ENCODE measurements around the gene MLLT6.
A peak's percentile ranks its signal among the peaks of the same experiment; 100 is the strongest.
"Not testable (repeated sequence)": the region's sequence is repeated elsewhere in the genome, so short reads cannot be mapped to it uniquely, and the experiment has no call there.

The MLLT6 gene

GRCh38 chr17:38724337-38724988, 19.4 kb downstream of the MLLT6 start:
- no peak overlapping the region for H3K27ac ChIP-seq
- TF ChIP-seq ZFX (IDR thresholded peaks at IDR 0.05; ENCODE audit: borderline replicate concordance): no peak
- no peak for TF ChIP-seq CTCF (IDR thresholded peaks at IDR 0.05)

- TF ChIP-seq CTCF (IDR thresholded peaks at IDR 0.05) (no peak), ZFX (IDR thresholded peaks at IDR 0.05; ENCODE audit: borderline replicate concordance) (no peak)
- no peak overlapping the region for H3K27ac ChIP-seq
These were observed 20.0 kb downstream of the MLLT6 start for GRCh38 chr17:38725066-38725465.

GRCh38 chr17:38726145-38726544, 21.1 kb downstream of the MLLT6 start:
- not testable (repeated sequence) for H3K27ac ChIP-seq

GRCh38 chr17:38727736-38728135, 22.7 kb downstream of the MLLT6 start:
- H3K27ac ChIP-seq: peak overlapping the region; percentile 95; the same call in 1 of the 2 replicates
- TF ChIP-seq ZFX (IDR thresholded peaks at IDR 0.05; ENCODE audit: borderline replicate concordance) (no peak), CTCF (IDR thresholded peaks at IDR 0.05) (no peak)

- TF ChIP-seq CTCF (IDR thresholded peaks at IDR 0.05) (no peak), ZFX (IDR thresholded peaks at IDR 0.05; ENCODE audit: borderline replicate concordance) (no peak)
- H3K27ac ChIP-seq: peak overlapping the region; percentile 95
These were observed 23.3 kb downstream of the MLLT6 start for GRCh38 chr17:38728290-38728831.

GRCh38 chr17:38729368-38729885, 24.4 kb downstream of the MLLT6 start:
- TF ChIP-seq ZFX (IDR thresholded peaks at IDR 0.05; ENCODE audit: borderline replicate concordance) (no peak), CTCF (IDR thresholded peaks at IDR 0.05) (no peak)
- peak overlapping the region; percentile 95 for H3K27ac ChIP-seq

- TF ChIP-seq CTCF (IDR thresholded peaks at IDR 0.05) (peak; percentile 94), ZFX (IDR thresholded peaks at IDR 0.05; ENCODE audit: borderline replicate concordance) (no peak)
- peak within 1 kb of the TSS; percentile 95 for H3K27ac ChIP-seq
These were observed 24.9 kb downstream of the MLLT6 start, which contains the start of gene CISD3 for GRCh38 chr17:38729886-38730525. CISD3 (plus strand) TSS chr17:38730341; CDS start chr17:38730359, 18 bp downstream.

Data from 22Rv1 (cell line).